Measurements from ENCODE around the gene TMOD2.
A peak's percentile ranks its signal among the peaks of the same experiment; 100 is the strongest.

Gene TMOD2

GRCh38 chr15:51749307-51749706 lies 2.1 kb upstream of the TMOD2 start:
- Mint-ChIP-seq H3K36me3 (ENCODE audit: low read depth) (no peaks in the 10 kb centered on the region), H3K4me1 (ENCODE audit: low read depth) (peaks cover 33% of the 10 kb centered on the region), H3K27me3 (peaks cover 26% of the 10 kb centered on the region), H3K4me3 (no peak overlapping the region), H3K27ac (no peak overlapping the region), H3K9me3 (no peaks in the 10 kb centered on the region)
- intact Hi-C loops (cut with micrococcal nuclease): no loop called here

- no peaks in the 10 kb centered on the region for H3K9me3 Mint-ChIP-seq
- intact Hi-C loops (cut with micrococcal nuclease): loop anchor here (5.0 kb wide), 1 partner anchor 78 kb away; no protein-coding TSS in a partner anchor
- H3K27ac Mint-ChIP-seq: no peak overlapping the region
- peaks cover 26% of the 10 kb centered on the region for H3K27me3 Mint-ChIP-seq
- no peak overlapping the region for H3K4me3 Mint-ChIP-seq
- no peaks in the 10 kb centered on the region for H3K36me3 Mint-ChIP-seq (ENCODE audit: low read depth)
- H3K4me1 Mint-ChIP-seq (ENCODE audit: low read depth): peaks cover 37% of the 10 kb centered on the region
These were observed 1.2 kb upstream of the TMOD2 start for GRCh38 chr15:51750186-51750585.

DNA sequence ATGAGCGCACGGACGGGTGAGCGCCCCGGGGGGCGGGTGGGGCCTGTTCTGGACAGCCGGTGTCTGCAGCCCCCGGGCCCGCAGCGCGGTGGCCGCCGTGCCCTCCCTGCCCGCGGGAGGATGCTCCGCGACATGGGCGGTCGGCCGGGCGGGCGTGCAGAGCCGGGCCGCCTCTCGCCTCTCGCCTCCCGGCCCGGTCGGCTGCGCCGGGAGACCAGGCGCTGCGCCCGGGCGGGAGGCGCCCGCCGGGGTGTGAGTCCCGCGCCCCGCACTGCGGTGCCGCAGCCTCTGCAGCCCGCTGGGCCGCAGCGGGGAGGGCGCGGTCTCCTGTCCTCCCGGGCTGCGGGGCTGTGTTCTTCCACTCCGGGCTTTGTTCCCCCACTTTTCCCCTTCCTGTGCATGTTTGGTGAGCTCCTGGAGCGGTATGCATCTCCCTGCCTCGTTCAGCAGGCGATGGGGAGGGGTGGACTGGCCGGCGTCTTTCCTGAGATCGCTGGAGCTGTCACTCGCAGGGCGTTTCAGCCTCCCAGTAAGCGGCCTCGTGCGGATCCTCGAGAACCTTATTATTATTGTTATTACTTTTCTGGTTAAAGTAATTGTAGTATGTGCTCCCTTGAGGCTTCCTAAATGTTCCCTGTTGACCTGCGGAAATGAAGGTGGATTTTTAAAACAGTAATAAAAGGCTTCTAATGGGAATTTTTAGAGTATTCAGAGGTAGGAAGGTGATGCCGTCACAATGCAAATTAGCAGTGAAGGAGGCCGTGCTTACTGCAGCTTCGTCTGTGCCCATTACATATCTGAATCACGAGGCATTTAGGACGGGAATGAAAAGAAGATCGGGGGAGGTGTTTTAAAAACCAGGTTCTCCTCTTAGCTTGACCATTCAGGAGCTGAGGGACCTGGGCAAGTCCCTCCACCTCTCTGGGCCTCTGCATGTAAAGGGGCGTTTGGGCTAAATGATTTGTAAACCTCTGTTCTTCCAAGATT lies 593 bp downstream of the TMOD2 start:
- intact Hi-C loops (cut with micrococcal nuclease): loop anchor here (5.0 kb wide), 1 partner anchor 80 kb away; no protein-coding TSS in a partner anchor
- Mint-ChIP-seq H3K27me3 (peaks cover 26% of the 10 kb centered on the region), H3K4me3 (peak overlapping the region; percentile 85)

DNA sequence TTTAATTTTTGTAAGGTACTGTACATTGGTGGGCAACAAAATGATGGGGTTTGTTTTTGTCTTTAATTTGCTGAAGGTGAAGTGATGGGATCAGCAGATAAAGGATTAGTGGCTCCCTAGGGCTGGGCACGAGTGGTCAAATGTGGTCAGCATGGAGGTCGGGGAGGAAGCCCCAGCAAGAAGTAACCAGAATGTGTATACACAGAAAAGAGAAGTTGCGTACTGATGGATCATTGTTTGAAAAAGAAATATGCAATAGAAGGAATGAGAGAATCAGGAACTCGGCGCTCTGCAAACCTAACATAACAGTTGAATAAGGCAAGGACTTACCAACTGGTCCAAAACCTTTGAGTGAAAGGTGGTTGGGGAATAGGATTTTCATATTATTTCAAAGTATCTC lies 1.5 kb downstream of the TMOD2 start:
- H3K27me3 Mint-ChIP-seq: peaks cover 26% of the 10 kb centered on the region
- H3K27ac Mint-ChIP-seq: peak overlapping the region; percentile 54
- H3K9me3 Mint-ChIP-seq: no peaks in the 10 kb centered on the region
- intact Hi-C loops (cut with micrococcal nuclease): loop anchor here (5.0 kb wide), 1 partner anchor 81 kb away; no protein-coding TSS in a partner anchor
- H3K4me3 Mint-ChIP-seq: peak overlapping the region; percentile 85
- H3K4me1 Mint-ChIP-seq (ENCODE audit: low read depth): peaks cover 58% of the 10 kb centered on the region
- no peaks in the 10 kb centered on the region for H3K36me3 Mint-ChIP-seq (ENCODE audit: low read depth)

More for the DNA sequence above, 593 bp downstream of the TMOD2 start:
- H3K36me3 Mint-ChIP-seq (ENCODE audit: low read depth): no peaks in the 10 kb centered on the region
- H3K27ac Mint-ChIP-seq: peak overlapping the region; percentile 60
- H3K4me1 Mint-ChIP-seq (ENCODE audit: low read depth): peaks cover 54% of the 10 kb centered on the region
- H3K9me3 Mint-ChIP-seq: no peaks in the 10 kb centered on the region

GRCh38 chr15:51754267-51754666 lies 2.9 kb downstream of the TMOD2 start:
- no peak overlapping the region for H3K27ac Mint-ChIP-seq
- no peaks in the 10 kb centered on the region for H3K36me3 Mint-ChIP-seq (ENCODE audit: low read depth)
- no peak overlapping the region for H3K4me3 Mint-ChIP-seq
- peaks cover 71% of the 10 kb centered on the region for H3K4me1 Mint-ChIP-seq (ENCODE audit: low read depth)
- intact Hi-C loops (cut with micrococcal nuclease): loop anchor here (5.0 kb wide), 1 partner anchor 82 kb away; no protein-coding TSS in a partner anchor
- H3K9me3 Mint-ChIP-seq: no peaks in the 10 kb centered on the region
- peaks cover 25% of the 10 kb centered on the region for H3K27me3 Mint-ChIP-seq

GRCh38 chr15:51755790-51756189 lies 4.4 kb downstream of the TMOD2 start:
- intact Hi-C loops (cut with micrococcal nuclease): no loop called here
- H3K4me3 Mint-ChIP-seq: no peak overlapping the region
- peaks cover 11% of the 10 kb centered on the region for H3K27me3 Mint-ChIP-seq
- H3K9me3 Mint-ChIP-seq: no peaks in the 10 kb centered on the region
- no peaks in the 10 kb centered on the region for H3K36me3 Mint-ChIP-seq (ENCODE audit: low read depth)
- peak overlapping the region; percentile 47 for H3K27ac Mint-ChIP-seq
- peaks cover 81% of the 10 kb centered on the region for H3K4me1 Mint-ChIP-seq (ENCODE audit: low read depth)

GRCh38 chr15:51756482-51756881 lies 5.1 kb downstream of the TMOD2 start:
- H3K4me1 Mint-ChIP-seq (ENCODE audit: low read depth): peaks cover 80% of the 10 kb centered on the region
- H3K4me3 Mint-ChIP-seq: no peak overlapping the region
- peak overlapping the region; percentile 47 for H3K27ac Mint-ChIP-seq
- no peaks in the 10 kb centered on the region for H3K36me3 Mint-ChIP-seq (ENCODE audit: low read depth)
- no peaks in the 10 kb centered on the region for H3K9me3 Mint-ChIP-seq
- intact Hi-C loops (cut with micrococcal nuclease): no loop called here
- H3K27me3 Mint-ChIP-seq: peaks cover 6% of the 10 kb centered on the region

- Mint-ChIP-seq H3K9me3 (no peaks in the 10 kb centered on the region), H3K4me3 (no peak overlapping the region), H3K4me1 (ENCODE audit: low read depth) (peaks cover 76% of the 10 kb centered on the region), H3K27ac (no peak overlapping the region), H3K36me3 (ENCODE audit: low read depth) (no peaks in the 10 kb centered on the region), H3K27me3 (peaks cover 6% of the 10 kb centered on the region)
- intact Hi-C loops (cut with micrococcal nuclease): no loop called here
These were observed 6.1 kb downstream of the TMOD2 start for GRCh38 chr15:51757450-51757849.

GRCh38 chr15:51758645-51759044 lies 7.2 kb downstream of the TMOD2 start:
- Mint-ChIP-seq H3K9me3 (no peaks in the 10 kb centered on the region), H3K27me3 (no peaks in the 10 kb centered on the region), H3K4me1 (ENCODE audit: low read depth) (peaks cover 64% of the 10 kb centered on the region), H3K36me3 (ENCODE audit: low read depth) (no peaks in the 10 kb centered on the region), H3K27ac (no peak overlapping the region), H3K4me3 (no peak overlapping the region)
- intact Hi-C loops (cut with micrococcal nuclease): no loop called here

GRCh38 chr15:51759557-51760070 lies 8.2 kb downstream of the TMOD2 start:
- peaks cover 58% of the 10 kb centered on the region for H3K4me1 Mint-ChIP-seq (ENCODE audit: low read depth)
- no peak overlapping the region for H3K4me3 Mint-ChIP-seq
- intact Hi-C loops (cut with micrococcal nuclease): no loop called here
- no peaks in the 10 kb centered on the region for H3K27me3 Mint-ChIP-seq
- no peaks in the 10 kb centered on the region for H3K36me3 Mint-ChIP-seq (ENCODE audit: low read depth)
- H3K27ac Mint-ChIP-seq: no peak overlapping the region
- no peaks in the 10 kb centered on the region for H3K9me3 Mint-ChIP-seq

- Mint-ChIP-seq H3K36me3 (ENCODE audit: low read depth) (no peaks in the 10 kb centered on the region), H3K4me1 (ENCODE audit: low read depth) (peaks cover 55% of the 10 kb centered on the region), H3K27ac (no peak overlapping the region), H3K27me3 (no peaks in the 10 kb centered on the region), H3K4me3 (no peak overlapping the region), H3K9me3 (no peaks in the 10 kb centered on the region)
- intact Hi-C loops (cut with micrococcal nuclease): no loop called here
These were observed 9.4 kb downstream of the TMOD2 start for GRCh38 chr15:51760805-51761204.

- no peaks in the 10 kb centered on the region for H3K27me3 Mint-ChIP-seq
- no peak overlapping the region for H3K4me3 Mint-ChIP-seq
- peaks cover 41% of the 10 kb centered on the region for H3K4me1 Mint-ChIP-seq (ENCODE audit: low read depth)
- peaks cover 30% of the 10 kb centered on the region for H3K36me3 Mint-ChIP-seq (ENCODE audit: low read depth)
- intact Hi-C loops (cut with micrococcal nuclease): no loop called here
- H3K9me3 Mint-ChIP-seq: peaks cover 8% of the 10 kb centered on the region
- H3K27ac Mint-ChIP-seq: no peak overlapping the region
These were observed 14.4 kb downstream of the TMOD2 start for GRCh38 chr15:51765751-51766150.

DNA sequence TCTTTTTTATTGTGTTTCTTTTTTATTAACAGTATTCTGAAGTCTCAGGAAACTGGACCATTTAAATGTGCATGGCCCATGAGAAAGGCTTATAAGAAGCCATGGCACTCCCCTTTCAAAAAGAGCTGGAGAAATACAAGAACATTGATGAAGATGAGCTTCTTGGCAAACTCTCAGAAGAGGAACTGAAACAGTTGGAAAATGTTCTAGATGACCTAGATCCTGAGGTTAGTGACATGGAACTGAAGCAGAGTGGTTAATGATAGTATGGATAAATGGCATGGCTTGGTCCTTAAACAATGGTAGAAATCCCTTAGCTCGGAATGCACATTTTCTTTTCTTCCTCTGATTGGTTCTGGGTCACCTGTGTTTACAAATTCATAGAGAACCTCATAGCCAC lies 14.9 kb downstream of the TMOD2 start:
- peaks cover 41% of the 10 kb centered on the region for H3K4me1 Mint-ChIP-seq (ENCODE audit: low read depth)
- intact Hi-C loops (cut with micrococcal nuclease): no loop called here

DNA sequence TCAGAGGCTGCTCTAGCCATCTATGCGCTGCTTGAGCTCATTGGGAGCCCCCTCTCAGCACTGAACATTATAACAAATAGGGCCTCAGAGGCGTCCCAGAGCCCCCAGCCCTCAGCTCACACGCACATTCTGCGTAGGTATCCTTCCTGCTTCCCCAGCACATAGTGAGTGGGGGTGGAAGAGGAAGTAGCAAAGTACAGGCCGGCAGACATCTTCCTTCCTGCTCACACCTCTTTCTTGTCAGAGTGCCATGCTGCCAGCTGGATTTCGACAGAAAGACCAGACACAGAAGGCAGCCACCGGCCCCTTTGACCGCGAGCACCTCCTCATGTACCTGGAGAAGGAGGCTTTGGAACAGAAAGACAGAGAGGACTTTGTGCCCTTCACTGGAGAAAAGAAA lies 16.6 kb downstream of the TMOD2 start:
- Mint-ChIP-seq H3K9me3 (peaks cover 16% of the 10 kb centered on the region), H3K27ac (peak overlapping the region; percentile 47), H3K27me3 (no peaks in the 10 kb centered on the region), H3K36me3 (ENCODE audit: low read depth) (peaks cover 40% of the 10 kb centered on the region), H3K4me3 (no peak overlapping the region), H3K4me1 (ENCODE audit: low read depth) (peaks cover 52% of the 10 kb centered on the region)
- intact Hi-C loops (cut with micrococcal nuclease): no loop called here

More for the DNA sequence above, 14.9 kb downstream of the TMOD2 start:
- Mint-ChIP-seq H3K27ac (no peak overlapping the region), H3K9me3 (peaks cover 8% of the 10 kb centered on the region), H3K36me3 (ENCODE audit: low read depth) (peaks cover 30% of the 10 kb centered on the region), H3K4me3 (no peak overlapping the region), H3K27me3 (no peaks in the 10 kb centered on the region)

All from dendritic cell treated with granulocyte-macrophage colony-stimulating factor and Interleukin-4, amounts not matched to agents 40 ng/mL and 50 ng/mL, for 4 days (primary cell).